Peyer's patch (tissue), 4 donors: ENCODE measurements around the gene NEU1. TPM values are rescaled to one million over a fixed set of nuclear protein-coding genes. Genes with fewer than 3 reads are reported as not detected.
"Not testable (repeated sequence)": the region's sequence is repeated elsewhere in the genome, so short reads cannot be mapped to it uniquely, and the experiment has no call there.

Experiments
- DNase-seq, 3 donors: peaks; one replicate each; pipeline ENCODE4 v3.0.0-alpha.2; 2017 to 2019
- H3K27ac ChIP-seq, 4 donors: fragments of 200-600 bp; sonication (generic); one replicate each; pipeline ENCODE4 v1.5.1; 2016 to 2019
- H3K27me3 ChIP-seq, 2 donors: fragments of 200-600 bp; sonication (generic); one replicate each; pipeline ENCODE4 v1.5.1; 2019
- H3K36me3 ChIP-seq, 3 donors: fragments of 200-600 bp; sonication (generic); one replicate each; pipeline ENCODE4 v1.5.1; 2016 to 2019
- H3K4me1 ChIP-seq, 4 donors: fragments of 200-600 bp; sonication (generic); one replicate each; pipeline ENCODE4 v1.5.1; 2016 to 2019
- H3K4me3 ChIP-seq, 4 donors: fragments of 200-600 bp; sonication (generic); 1 replicate in 3 of 4; 2 replicates in 1 of 4; pipeline ENCODE4 v1.5.1; 2016 to 2019; ENCODE audit warnings: mild to moderate bottlenecking in 1 of 4
- H3K9me3 ChIP-seq, 4 donors: fragments of 200-600 bp; sonication (generic); one replicate each; pipeline ENCODE4 v1.5.1; 2016 to 2019; ENCODE audit warnings: mild to moderate bottlenecking in 1 of 4
- CTCF ChIP-seq, 6 experiments: fragments of 450-650 bp in 4 of 6; fragments of 200-600 bp in 2 of 6; sonication (generic) in 1 of 6; IDR thresholded peaks; one replicate each; pipeline ENCODE4 v1.5.1; 2017 to 2019; ENCODE audit warnings: antibody characterized with exemption in 6 of 6, mild to moderate bottlenecking in 3 of 6, moderate library complexity in 1 of 6
- POLR2A ChIP-seq, 2 donors: fragments of 450-650 bp; IDR thresholded peaks; one replicate each; pipeline ENCODE4 v1.5.1; 2017; ENCODE audit warnings: antibody characterized with exemption in 2 of 2, mild to moderate bottlenecking in 2 of 2, moderate library complexity in 2 of 2
- total RNA-seq, 4 donors: library from RNA; depleted of rRNA; stranded (reverse); fragments of >200 nt; gene quantifications; one replicate each; pipeline ENCODE4 v1.1.0, GENCODE V29; 2016

Gene NEU1
- total RNA-seq, 4 donors from 2014 or later = 11.6 to 100 (median 81.8) TPM

- Histone ChIP-seq H3K27me3 (no peaks in the 10 kb centered on the region), H3K36me3 (no peaks in the 10 kb centered on the region), H3K9me3 (no peaks in the 10 kb centered on the region), H3K27ac (no peak overlapping the region), H3K4me3 (no peak overlapping the region), H3K4me1 (no peaks in the 10 kb centered on the region)
- TF ChIP-seq CTCF (IDR thresholded peaks at IDR 0.05) = no peak
- no peak for TF ChIP-seq POLR2A (IDR thresholded peaks at IDR 0.05)
- no peak for DNase-seq
Measured at GRCh38 chr6:31847276-31847978, 15.2 kb downstream of the NEU1 start.

- Histone ChIP-seq H3K4me1 (no peaks in the 10 kb centered on the region), H3K9me3 (no peaks in the 10 kb centered on the region), H3K27me3 (no peaks in the 10 kb centered on the region), H3K36me3 (peaks cover 0 to 17% (median 0%) of the 10 kb centered on the region in 3 donors), H3K4me3 (no peak overlapping the region), H3K27ac (no peak overlapping the region)
- DNase-seq = no peak
- no peak for TF ChIP-seq CTCF (IDR thresholded peaks at IDR 0.05)
- no peak for TF ChIP-seq POLR2A (IDR thresholded peaks at IDR 0.05)
Measured at GRCh38 chr6:31844507-31844906, 18.1 kb downstream of the NEU1 start.

- DNase-seq = no peak
- Histone ChIP-seq H3K9me3 (no peaks in the 10 kb centered on the region), H3K4me3 (no peak overlapping the region), H3K27me3 (no peaks in the 10 kb centered on the region), H3K27ac (no peak overlapping the region), H3K36me3 (peaks cover 0 to 42% (median 0%) of the 10 kb centered on the region in 3 donors), H3K4me1 (peaks cover 0 to 20% (median 9%) of the 10 kb centered on the region in 4 donors)
- TF ChIP-seq POLR2A (IDR thresholded peaks at IDR 0.05) = no peak
- no peak for TF ChIP-seq CTCF (IDR thresholded peaks at IDR 0.05)
Measured at GRCh38 chr6:31842053-31842452, 20.6 kb downstream of the NEU1 start.

- not testable (repeated sequence) for H3K9me3 ChIP-seq, H3K27me3 ChIP-seq, H3K4me3 ChIP-seq, H3K27ac ChIP-seq, DNase-seq
- H3K36me3 ChIP-seq = peaks cover 0 to 43% (median 0%) of the 10 kb centered on the region in 3 donors
- peaks cover 7 to 33% (median 18%) of the 10 kb centered on the region in 4 donors for H3K4me1 ChIP-seq
Measured at GRCh38 chr6:31839779-31840126, 22.9 kb downstream of the NEU1 start.

- no peak for TF ChIP-seq POLR2A (IDR thresholded peaks at IDR 0.05)
- no peak for TF ChIP-seq CTCF (IDR thresholded peaks at IDR 0.05)
- H3K4me3 ChIP-seq = no peak overlapping the region
- DNase-seq = no peak
- peaks cover 7 to 33% (median 20%) of the 10 kb centered on the region in 4 donors for H3K4me1 ChIP-seq
- peaks cover 0 to 43% (median 0%) of the 10 kb centered on the region in 3 donors for H3K36me3 ChIP-seq
- H3K9me3 ChIP-seq = no peaks in the 10 kb centered on the region
- no peaks in the 10 kb centered on the region for H3K27me3 ChIP-seq
- H3K27ac ChIP-seq = no peak overlapping the region
Measured at GRCh38 chr6:31838968-31839367, 23.7 kb downstream of the NEU1 start.

GRCh38 chr6:31838114-31838553 is 24.5 kb downstream of the NEU1 start:
- not testable (repeated sequence) for H3K9me3 ChIP-seq, DNase-seq, H3K27me3 ChIP-seq, H3K4me3 ChIP-seq
- H3K4me1 ChIP-seq = peaks cover 7 to 37% (median 22%) of the 10 kb centered on the region in 4 donors
- H3K27ac ChIP-seq = peak overlapping the region in 2 of 4 donors; percentile 96 to 97
- H3K36me3 ChIP-seq = peaks cover 0 to 43% (median 0%) of the 10 kb centered on the region in 3 donors
